MG63 (cell line): ENCODE results near the gene TCEAL1. TPM values are rescaled to one million over a fixed set of nuclear protein-coding genes. Genes with fewer than 3 reads are reported as not detected.
"Not testable (repeated sequence)": the region's sequence is repeated elsewhere in the genome, so short reads cannot be mapped to it uniquely, and the experiment has no call there.

Source experiments
- DNase-seq: peaks from one replicate; pipeline ENCODE4 v3.0.0-alpha.2; 2020
- H3K27me3 ChIP-seq: fragments of 250-450 bp; sonication (Bioruptor Pico); 2 replicates; pipeline ENCODE4 v1.5.1; 2020; ENCODE audit warnings: mild to moderate bottlenecking, moderate library complexity
- H3K36me3 ChIP-seq: fragments of 250-450 bp; sonication (Bioruptor Pico); 2 replicates; pipeline ENCODE4 v1.5.1; 2020; ENCODE audit warnings: mild to moderate bottlenecking, moderate library complexity
- H3K4me3 ChIP-seq: fragments of 250-450 bp; sonication (Bioruptor Pico); 2 replicates; pipeline ENCODE4 v1.5.1; 2020; ENCODE audit warnings: mild to moderate bottlenecking, moderate library complexity
- H3K9me3 ChIP-seq: fragments of 250-450 bp; sonication (Bioruptor Pico); 2 replicates; pipeline ENCODE4 v1.5.1; 2020; ENCODE audit warnings: mild to moderate bottlenecking, moderate library complexity
- total RNA-seq: library from RNA; depleted of rRNA; stranded (reverse); fragments of >200 nt; shearing (Covaris generic); gene quantifications from 2 replicates; pipeline ENCODE4 v1.2.3, GENCODE V29; 2014; ENCODE audit warnings: low replicate concordance; rRNA removed

The TCEAL1 gene
- total RNA-seq, 1 experiment from 2014 or later = 25.0 TPM

DNA sequence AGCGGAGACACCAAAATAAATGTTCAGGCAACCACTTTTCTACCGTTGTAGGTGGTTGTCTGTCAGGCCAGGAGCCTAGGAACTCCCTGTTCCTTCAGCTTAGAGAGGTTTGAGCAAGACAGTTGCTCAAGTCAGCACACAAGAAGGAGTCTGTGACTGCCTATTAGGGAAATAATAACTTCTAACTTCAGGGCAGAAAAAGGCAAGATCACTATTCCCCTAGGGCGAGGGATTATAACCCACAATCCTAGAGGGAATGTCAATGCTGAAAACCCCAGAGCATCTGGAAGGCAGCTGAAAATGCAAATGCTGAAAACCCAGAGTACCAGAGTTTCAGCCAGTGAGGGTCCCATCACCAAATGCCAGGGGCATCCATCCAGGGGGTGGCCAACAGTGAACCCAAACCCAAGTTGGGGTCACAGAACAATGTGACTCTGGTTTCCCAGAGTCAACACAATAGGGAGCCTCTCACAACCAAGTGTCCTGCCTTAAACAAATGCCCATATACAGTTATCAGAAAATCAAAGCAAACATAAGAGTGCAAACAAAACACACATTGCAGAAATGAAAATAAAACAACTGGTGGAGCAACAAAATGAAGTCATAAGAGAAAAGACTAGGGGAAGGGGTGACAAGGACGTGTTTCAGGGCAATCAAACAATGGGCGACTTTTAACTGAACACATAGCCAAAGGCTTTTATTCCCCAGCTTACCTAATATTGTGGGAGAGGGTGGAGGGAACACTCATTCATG, 30.1 kb downstream of the TCEAL1 start:
- no peak for DNase-seq
- Histone ChIP-seq H3K4me3 (no peak overlapping the region), H3K27me3 (no peaks in the 10 kb centered on the region), H3K9me3 (no peaks in the 10 kb centered on the region), H3K36me3 (no peaks in the 10 kb centered on the region)

DNA sequence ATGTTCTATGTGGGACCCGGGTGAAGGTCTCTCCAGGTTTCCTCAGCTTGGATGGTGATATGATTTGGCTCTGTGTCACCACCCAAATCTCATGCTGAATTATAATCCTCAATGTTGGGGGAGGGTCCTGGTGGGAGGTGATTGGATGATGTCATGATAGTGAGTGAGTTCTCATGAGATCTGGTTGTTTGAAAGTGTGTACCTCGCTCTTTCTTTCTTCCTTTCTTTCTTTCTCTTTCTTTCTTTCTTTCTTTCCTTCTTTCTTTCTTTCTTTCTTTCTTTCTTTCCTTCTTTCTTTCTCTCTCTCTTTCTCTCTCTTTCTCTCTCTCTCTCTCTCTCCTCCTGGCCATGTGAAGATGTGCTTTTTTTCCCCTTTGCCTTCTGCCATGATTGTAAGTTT, 30.7 kb downstream of the TCEAL1 start:
- H3K27me3 ChIP-seq, H3K9me3 ChIP-seq, H3K36me3 ChIP-seq, DNase-seq, H3K4me3 ChIP-seq: not testable (repeated sequence)

DNA sequence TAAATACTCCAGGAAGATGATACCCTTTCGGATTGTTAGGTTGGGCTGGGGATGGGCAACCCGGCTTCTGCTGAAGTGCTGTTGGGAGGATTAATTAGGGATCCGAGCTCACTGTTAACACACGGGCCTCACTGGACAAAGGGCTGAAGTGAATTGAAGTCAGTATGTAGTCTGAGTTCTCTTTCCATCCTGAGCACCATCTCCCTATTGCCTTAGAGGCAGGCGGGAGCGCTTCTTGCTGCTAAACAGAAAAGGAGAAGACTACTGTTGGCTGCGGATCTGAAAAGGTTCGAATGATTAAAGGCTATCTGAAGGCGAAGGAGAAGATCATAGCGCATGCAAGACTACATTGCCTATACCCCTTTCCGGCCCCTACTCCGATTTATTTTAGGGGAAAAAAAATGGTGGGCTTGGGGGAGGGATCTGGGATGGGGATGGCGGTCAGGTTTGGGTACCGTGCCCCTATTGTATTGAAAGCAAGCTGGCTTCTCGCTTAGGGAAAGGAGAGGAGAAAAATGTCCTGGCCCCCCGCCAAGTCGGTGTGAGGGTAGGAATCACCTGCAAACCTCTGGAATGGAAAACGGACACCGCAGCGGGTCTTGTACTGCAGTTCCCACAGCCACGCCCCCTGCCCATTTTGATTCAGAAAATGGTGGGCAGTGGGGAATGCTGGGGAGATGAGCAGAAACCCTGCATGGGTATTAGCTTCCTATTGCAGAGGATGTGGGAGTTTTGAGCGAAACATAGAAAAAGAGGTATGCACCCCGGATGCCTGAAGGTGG, 35.4 kb downstream of the TCEAL1 start:
- Histone ChIP-seq H3K4me3 (no peak overlapping the region), H3K9me3 (no peaks in the 10 kb centered on the region), H3K36me3 (no peaks in the 10 kb centered on the region), H3K27me3 (no peaks in the 10 kb centered on the region)
- DNase-seq = no peak

DNA sequence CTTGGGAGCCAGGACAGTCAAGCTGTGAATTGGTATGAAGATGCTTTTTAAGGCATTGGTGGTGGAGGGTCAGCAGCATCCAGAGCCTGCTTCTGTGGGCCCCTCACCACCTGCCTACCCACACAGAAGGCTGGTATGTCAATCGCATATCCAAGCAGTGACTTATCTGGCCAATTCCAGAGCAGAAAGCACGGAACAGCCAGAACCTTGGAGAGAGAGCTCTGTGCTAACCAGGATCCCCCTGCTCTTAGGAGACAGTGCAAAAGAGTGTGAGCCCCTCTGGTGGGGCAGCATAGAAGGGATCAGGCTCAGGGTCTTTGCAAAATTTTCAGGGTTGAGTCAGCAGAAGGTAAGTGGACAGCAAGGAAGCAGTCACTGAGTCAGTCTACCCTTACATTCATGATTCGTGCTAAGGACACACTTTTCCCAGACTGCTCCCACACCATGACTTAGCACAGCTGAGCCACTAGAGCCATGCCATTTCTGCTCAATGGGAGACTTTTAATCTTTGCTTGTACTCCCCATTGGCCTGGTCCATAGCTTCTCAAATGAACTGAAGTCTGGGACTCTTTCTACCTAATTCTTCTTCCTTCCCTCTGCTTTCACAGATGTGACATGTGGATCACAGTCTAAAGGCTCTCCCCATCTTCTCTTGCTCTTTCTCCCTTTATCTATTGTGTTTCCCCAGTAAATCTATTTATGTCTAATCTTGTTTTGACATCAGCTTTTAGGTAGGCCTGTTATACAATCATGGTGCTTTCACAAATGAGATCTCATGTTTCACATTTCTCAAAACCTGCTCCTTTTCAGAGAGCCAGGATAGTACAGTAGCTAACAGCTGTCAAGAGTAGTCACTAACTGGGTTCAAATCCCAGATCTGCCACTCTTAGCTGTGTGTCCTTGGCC, 37.7 kb downstream of the TCEAL1 start:
- H3K27me3 ChIP-seq = no peaks in the 10 kb centered on the region
- no peaks in the 10 kb centered on the region for H3K9me3 ChIP-seq
- H3K36me3 ChIP-seq = no peaks in the 10 kb centered on the region
- no peak for DNase-seq
- no peak overlapping the region for H3K4me3 ChIP-seq

DNA sequence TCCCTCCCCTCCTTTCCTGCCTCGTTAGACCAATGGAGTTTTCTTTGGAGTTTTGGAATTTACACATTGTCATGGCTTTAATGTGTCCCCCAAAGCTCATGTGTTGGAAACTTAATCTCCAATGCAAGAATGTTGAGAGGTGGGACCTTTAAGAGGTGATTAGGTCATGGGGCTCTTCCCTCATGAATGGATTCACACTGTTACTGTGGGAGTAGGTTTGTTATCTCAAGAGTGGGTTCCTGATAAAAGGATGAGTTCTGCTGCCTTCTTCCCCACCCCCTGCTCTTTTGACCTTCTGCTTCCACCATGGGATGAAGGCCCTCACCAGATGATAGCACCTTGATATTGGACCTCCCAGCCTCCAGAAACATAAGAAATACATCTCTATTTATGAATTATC, 41.0 kb downstream of the TCEAL1 start:
- DNase-seq = no peak
- no peaks in the 10 kb centered on the region for H3K9me3 ChIP-seq
- H3K27me3 ChIP-seq = no peaks in the 10 kb centered on the region
- no peak overlapping the region for H3K4me3 ChIP-seq
- H3K36me3 ChIP-seq = no peaks in the 10 kb centered on the region

DNA sequence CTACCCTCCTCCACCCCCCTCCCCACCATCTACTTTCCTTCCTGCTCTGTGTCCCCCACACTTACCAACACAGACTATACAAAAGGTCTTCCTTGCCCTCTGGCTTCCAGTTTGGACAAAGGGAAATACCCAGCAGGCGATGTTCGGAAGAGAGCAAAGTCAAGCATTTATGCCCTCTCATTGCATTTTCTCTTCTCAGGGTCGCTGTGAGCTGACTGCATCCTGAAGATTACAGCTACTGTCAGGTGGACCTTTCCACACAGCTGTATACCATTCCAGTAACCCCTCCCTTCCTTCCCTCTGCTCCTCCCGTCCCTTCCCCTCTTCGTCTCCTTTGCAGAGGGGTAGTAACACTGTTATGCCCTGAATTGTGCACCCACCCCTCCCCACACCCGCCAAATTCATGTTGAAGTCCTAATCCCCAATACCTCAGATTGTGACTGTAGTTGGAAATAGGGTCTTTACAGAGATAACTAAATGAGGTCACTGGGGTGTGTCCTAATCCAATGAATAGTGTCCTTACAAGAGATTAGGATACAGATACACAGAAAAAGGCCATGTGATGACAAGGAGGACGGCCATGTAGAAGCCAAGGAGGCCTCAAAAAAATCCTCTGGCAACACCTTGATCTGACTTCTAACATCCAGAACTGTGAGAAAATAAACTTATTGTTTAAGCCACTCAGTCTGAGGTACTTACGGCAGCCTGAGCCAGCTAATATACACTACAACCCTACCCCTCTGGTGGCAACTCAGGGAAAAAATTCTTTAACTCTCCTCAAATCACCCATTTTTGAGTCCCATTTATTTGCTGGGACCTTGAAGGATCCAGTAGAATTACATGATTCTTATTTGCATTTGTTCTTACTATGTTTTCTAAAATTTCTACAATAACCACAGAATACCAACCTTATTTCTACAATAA, 46.0 kb downstream of the TCEAL1 start:
- Histone ChIP-seq H3K36me3 (peaks cover 32% of the 10 kb centered on the region), H3K4me3 (no peak overlapping the region), H3K9me3 (no peaks in the 10 kb centered on the region), H3K27me3 (no peaks in the 10 kb centered on the region)
- DNase-seq = no peak

DNA sequence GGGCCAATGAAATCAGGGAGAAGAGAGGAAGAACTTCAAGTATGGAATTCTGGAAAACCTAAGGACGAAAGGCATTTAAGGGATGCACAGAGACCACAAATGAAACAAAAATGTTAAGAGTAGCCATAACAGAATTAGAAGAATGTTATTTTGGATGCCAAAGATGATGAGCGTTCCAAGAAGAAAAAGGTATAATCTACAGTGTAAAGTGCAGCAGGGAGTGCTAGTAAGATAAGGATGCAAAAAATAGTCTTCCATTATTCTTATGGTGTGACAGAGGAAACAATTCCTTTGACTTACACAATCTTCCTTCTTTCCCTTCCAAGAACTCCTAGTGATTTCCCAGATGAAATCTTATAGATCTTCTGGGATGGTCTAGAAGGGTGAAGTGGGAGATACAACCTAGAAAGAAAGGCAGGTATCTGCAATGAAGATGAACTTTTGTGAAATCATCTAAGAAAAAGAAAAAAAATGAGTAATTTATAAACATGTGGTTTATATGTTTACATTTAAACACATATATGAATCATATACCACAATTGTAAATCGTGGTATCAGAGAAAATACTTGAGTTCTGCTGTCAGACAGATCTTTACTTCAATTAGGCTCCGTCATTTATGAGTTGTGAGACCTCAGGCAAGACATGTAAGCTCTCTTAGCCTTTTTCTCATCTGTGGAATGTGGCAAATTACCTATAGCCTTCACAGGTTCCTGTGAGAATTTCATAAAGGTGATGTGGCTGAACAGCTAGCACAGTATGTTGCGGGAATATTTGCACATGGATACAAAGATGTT, 49.6 kb downstream of the TCEAL1 start:
- DNase-seq = no peak
- Histone ChIP-seq H3K9me3 (no peaks in the 10 kb centered on the region), H3K4me3 (no peak overlapping the region), H3K27me3 (no peaks in the 10 kb centered on the region), H3K36me3 (peaks cover 64% of the 10 kb centered on the region)

Other genes starting within 250 kb of the TCEAL1 start
- not detected in 2 replicates for gene RAB40A, start 109.5 kb upstream of the TCEAL1 start, total RNA-seq
- 12.9 and 22.8 TPM in 2 replicates for gene TCEAL4, start 43.5 kb upstream of the TCEAL1 start, total RNA-seq
- gene TCEAL3, start 21.0 kb upstream of the TCEAL1 start, total RNA-seq = 1.0 TPM in 1 of 2 replicates, not detected in the other
- gene MORF4L2, start 57.7 kb downstream of the TCEAL1 start, total RNA-seq = 919 and 2,011 TPM in 2 replicates
- not detected in 2 replicates for gene TMEM31, start 81.9 kb downstream of the TCEAL1 start, total RNA-seq
- not detected in 2 replicates for gene PLP1, start 147.9 kb downstream of the TCEAL1 start, total RNA-seq
- 0.15 and 0.26 TPM in 2 replicates for gene RAB9B, start 203.3 kb downstream of the TCEAL1 start, total RNA-seq